ENCODE measurements around the gene FBXO7. TPM values are rescaled to one million over a fixed set of nuclear protein-coding genes. Genes with fewer than 3 reads are reported as not detected.

FBXO7 gene
- total RNA-seq, 1 experiment from 2014 or later, result 47.8 TPM

GRCh38 chr22:32538521-32538920 is 63.9 kb downstream of the FBXO7 start:
- H3K36me3 Mint-ChIP-seq (ENCODE audit: insufficient read depth in 1 of 3, low read depth in 3 of 3), result peaks cover 0 to 22% (median 15%) of the 10 kb centered on the region in 3 experiments; a peak in 5 of 7 replicates
- Histone ChIP-seq H2AK5ac (ENCODE audit: insufficient read length, low read length) (no peak overlapping the region), H3K9me3 (ENCODE audit: control insufficient read depth, low read depth, low read length) (no peaks in the 10 kb centered on the region), H3K4me2 (ENCODE audit: insufficient read depth, insufficient read length, low read length) (no peak overlapping the region), H3K14ac (ENCODE audit: insufficient read depth, low read length) (no peak overlapping the region), H3K27me3 (ENCODE audit: insufficient read depth, low read length) (no peaks in the 10 kb centered on the region; the same call in 1 of the 2 replicates), H3K23ac (ENCODE audit: insufficient read length, low read depth, low read length) (no peak overlapping the region), H4K5ac (ENCODE audit: insufficient read length, low read depth, low read length) (no peak overlapping the region), H2BK20ac (ENCODE audit: low read depth, low read length, poor library complexity, severe bottlenecking) (no peak overlapping the region), H2BK15ac (ENCODE audit: low read depth, low read length) (no peak overlapping the region), H3K9ac (ENCODE audit: extremely low read depth, insufficient read length, low read length) (no peak overlapping the region), H2BK5ac (ENCODE audit: insufficient read length, low read length) (no peak overlapping the region), H3K56ac (ENCODE audit: insufficient read length, low read depth, low read length) (no peak overlapping the region), H3K4ac (ENCODE audit: low read depth, low read length) (no peak overlapping the region), H3K27ac (ENCODE audit: insufficient read length, low read depth, low read length) (no peak overlapping the region), H3K79me1 (ENCODE audit: insufficient read depth, low read depth, low read length, poor library complexity, severe bottlenecking) (no peaks in the 10 kb centered on the region), H3K4me1 (ENCODE audit: insufficient read depth, low read length) (no peaks in the 10 kb centered on the region), H3K79me2 (ENCODE audit: insufficient read depth, low read length) (no peaks in the 10 kb centered on the region), H4K91ac (ENCODE audit: insufficient read length, low read depth, low read length) (no peak overlapping the region), H3K18ac (ENCODE audit: insufficient read length, low read depth, low read length) (no peak overlapping the region), H2AFZ (ENCODE audit: low read length) (no peak overlapping the region), H2BK12ac (ENCODE audit: insufficient read length, low read depth, low read length) (no peak overlapping the region), H3K23me2 (ENCODE audit: insufficient read length, low read depth, low read length, poor library complexity, severe bottlenecking) (no peaks in the 10 kb centered on the region), H3T11ph (ENCODE audit: low read length) (no peak overlapping the region), H2BK120ac (ENCODE audit: low read depth, low read length, poor library complexity, severe bottlenecking) (no peak overlapping the region), H4K8ac (replicated peaks; ENCODE audit: insufficient read length, low read depth, low read length) (no peak overlapping the region), H4K20me1 (ENCODE audit: control insufficient read depth, insufficient read depth, insufficient read length) (no peaks in the 10 kb centered on the region)
- DNase-seq, result no peak
- peaks cover 0 to 2% of the 10 kb centered on the region in 2 experiments; a peak in 2 of 5 replicates for H3K9me3 Mint-ChIP-seq
- H3K4me3 Mint-ChIP-seq, result no peak overlapping the region
- H3K27ac Mint-ChIP-seq, result no peak overlapping the region
- no CpG with 5 or more reads among the region's 7 CpGs for WGBS (ENCODE audit: extremely low coverage, insufficient read length, low lambda C conversion rate)
- no peaks in the 10 kb centered on the region for H3K4me1 Mint-ChIP-seq
- peaks cover 3% of the 10 kb centered on the region; the same call in 1 of the 2 replicates for H3K27me3 Mint-ChIP-seq (ENCODE audit: low read depth)
- no peak for TF ChIP-seq CTCF (conservative IDR thresholded peaks at IDR 0.05)

All from H9 (cell line).